ENCODE measurements around the gene PARP1. TPM values are rescaled to one million over a fixed set of nuclear protein-coding genes. Genes with fewer than 3 reads are reported as not detected.

The PARP1 gene
- total RNA-seq, 4 donors from 2014 or later, result 77.4 to 147 (median 95.6) TPM

DNA sequence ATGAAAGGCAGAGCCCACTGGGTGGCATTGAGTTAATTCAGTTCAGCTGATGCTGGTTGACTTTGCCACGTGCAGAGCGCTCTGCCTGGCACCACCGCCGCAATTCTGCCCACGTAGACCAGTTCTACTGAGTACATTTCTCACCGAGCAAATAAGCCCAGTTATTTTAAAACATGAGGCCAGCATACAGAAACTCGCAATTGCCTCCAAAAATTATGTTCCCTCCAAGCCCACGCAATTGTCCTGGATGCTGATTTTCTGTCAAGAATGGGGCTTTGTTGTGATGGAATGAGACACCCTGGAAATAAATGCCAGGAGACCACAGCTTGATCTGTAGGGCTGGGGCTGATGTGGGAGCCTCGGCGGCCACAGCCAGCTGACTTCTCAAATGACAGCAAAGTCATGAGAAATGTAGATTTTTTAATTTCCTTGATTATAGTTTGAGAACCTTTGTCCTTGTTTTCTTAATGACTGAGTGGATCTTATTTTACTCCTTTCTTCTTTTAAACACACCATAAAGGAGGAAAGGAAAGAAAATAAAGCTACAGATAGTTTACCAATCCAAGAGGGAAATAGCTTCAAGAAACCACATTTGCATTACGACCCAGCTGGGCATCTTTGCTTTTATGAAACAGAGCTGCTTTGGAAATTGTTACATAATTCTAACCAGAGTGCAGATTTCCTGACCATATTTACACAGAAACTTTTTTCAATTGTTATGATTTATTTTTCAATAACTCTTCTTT, 11.6 kb upstream of the PARP1 start:
- Histone ChIP-seq H3K27ac (no peak overlapping the region), H3K27me3 (no peaks in the 10 kb centered on the region), H3K36me3 (no peaks in the 10 kb centered on the region), H3K4me3 (no peak overlapping the region), H3K4me1 (peaks cover 0 to 3% (median 0%) of the 10 kb centered on the region in 3 donors), H3K9me3 (no peaks in the 10 kb centered on the region)
- no peak for TF ChIP-seq EP300 (IDR thresholded peaks at IDR 0.05)
- TF ChIP-seq POLR2AphosphoS5 (IDR thresholded peaks at IDR 0.05), result no peak
- TF ChIP-seq POLR2A (IDR thresholded peaks at IDR 0.05), result no peak
- TF ChIP-seq, protein P1, sequence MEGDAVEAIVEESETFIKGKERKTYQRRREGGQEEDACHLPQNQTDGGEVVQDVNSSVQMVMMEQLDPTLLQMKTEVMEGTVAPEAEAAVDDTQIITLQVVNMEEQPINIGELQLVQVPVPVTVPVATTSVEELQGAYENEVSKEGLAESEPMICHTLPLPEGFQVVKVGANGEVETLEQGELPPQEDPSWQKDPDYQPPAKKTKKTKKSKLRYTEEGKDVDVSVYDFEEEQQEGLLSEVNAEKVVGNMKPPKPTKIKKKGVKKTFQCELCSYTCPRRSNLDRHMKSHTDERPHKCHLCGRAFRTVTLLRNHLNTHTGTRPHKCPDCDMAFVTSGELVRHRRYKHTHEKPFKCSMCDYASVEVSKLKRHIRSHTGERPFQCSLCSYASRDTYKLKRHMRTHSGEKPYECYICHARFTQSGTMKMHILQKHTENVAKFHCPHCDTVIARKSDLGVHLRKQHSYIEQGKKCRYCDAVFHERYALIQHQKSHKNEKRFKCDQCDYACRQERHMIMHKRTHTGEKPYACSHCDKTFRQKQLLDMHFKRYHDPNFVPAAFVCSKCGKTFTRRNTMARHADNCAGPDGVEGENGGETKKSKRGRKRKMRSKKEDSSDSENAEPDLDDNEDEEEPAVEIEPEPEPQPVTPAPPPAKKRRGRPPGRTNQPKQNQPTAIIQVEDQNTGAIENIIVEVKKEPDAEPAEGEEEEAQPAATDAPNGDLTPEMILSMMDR (IDR thresholded peaks at IDR 0.05), result no peak
- WGBS, 2 donors (ENCODE audit: low coverage in 1 of 2), result 79% methylated on average over 6 to 10 of the region's 11 CpGs
- ATAC-seq, result no peak

DNA sequence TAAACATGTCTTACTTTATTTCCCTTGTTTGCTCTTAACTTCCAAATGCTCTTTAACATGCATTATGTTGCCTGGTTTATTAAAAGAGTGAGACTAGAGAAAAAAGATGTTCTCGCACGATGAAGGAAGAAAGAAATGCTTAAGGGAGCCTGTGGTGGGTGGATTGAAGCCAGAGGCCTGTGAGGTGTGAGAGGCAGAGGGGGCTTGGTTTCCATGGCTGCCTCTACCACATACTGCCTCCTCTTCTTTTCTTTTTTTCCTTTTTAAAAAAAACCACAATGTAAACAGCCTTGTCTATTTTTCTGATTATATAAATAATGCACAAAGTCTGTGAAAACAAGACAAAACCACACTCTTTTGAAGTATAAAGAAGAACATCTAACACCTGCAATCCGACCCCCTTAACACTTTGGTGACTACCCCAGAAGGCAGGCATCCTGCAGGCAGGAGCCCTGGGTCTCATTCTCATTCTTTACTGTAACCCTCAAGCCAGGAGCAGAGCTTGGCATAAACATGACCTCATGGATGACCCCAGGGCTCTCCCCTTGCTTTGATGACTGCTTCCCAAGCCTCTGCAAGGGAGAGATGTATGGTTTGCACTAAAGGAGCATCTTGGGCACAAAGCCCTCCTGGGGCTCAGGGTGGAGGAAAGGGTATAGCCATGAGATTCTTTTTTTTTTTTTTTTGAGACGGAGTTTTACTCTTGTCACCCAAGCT, 10.1 kb upstream of the PARP1 start:
- WGBS, 2 donors (ENCODE audit: low coverage in 1 of 2), result 71% methylated on average over 3 of the region's 4 CpGs; no CpG with 5 or more reads in 1 of the 2 donors
- Histone ChIP-seq H3K27me3 (no peaks in the 10 kb centered on the region), H3K4me3 (no peak overlapping the region), H3K36me3 (no peaks in the 10 kb centered on the region), H3K27ac (no peak overlapping the region), H3K9me3 (no peaks in the 10 kb centered on the region), H3K4me1 (no peaks in the 10 kb centered on the region)
- TF ChIP-seq, protein P1 (IDR thresholded peaks at IDR 0.05), result no peak
- no peak for TF ChIP-seq POLR2A (IDR thresholded peaks at IDR 0.05)
- TF ChIP-seq POLR2AphosphoS5 (IDR thresholded peaks at IDR 0.05), result no peak
- no peak for TF ChIP-seq EP300 (IDR thresholded peaks at IDR 0.05)
- no peak for ATAC-seq

DNA sequence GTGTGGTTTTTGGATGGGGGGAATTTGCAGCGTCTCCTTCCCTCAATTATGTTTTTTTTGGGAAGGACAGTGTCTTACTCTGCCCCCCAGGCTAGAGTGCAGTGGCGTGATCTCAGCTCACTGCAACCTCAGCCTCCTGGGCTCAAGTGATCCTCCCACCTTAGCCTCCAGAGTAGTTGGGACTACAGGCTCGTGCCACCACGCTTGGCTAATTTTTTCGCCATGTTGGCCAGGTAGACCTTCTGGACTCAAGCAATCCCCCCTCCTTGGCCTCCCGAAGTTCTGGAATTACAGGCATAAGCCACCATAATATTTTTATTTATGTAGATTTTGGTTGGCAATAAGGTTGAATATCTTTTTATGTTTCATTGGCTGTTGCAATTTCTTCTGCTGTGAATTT, 9.5 kb upstream of the PARP1 start:
- no peaks in the 10 kb centered on the region for H3K9me3 ChIP-seq
- WGBS, 2 donors (ENCODE audit: low coverage in 1 of 2), result 92 to 95% methylated on average over 5 to 6 of the region's 6 CpGs
- H3K27me3 ChIP-seq, result no peaks in the 10 kb centered on the region
- no peaks in the 10 kb centered on the region for H3K4me1 ChIP-seq
- no peak overlapping the region for H3K27ac ChIP-seq
- H3K36me3 ChIP-seq, result no peaks in the 10 kb centered on the region
- H3K4me3 ChIP-seq, result no peak overlapping the region
- no peak for ATAC-seq
- TF ChIP-seq, protein P1 (IDR thresholded peaks at IDR 0.05), result no peak
- no peak for TF ChIP-seq POLR2A (IDR thresholded peaks at IDR 0.05)
- no peak for TF ChIP-seq EP300 (IDR thresholded peaks at IDR 0.05)
- TF ChIP-seq POLR2AphosphoS5 (IDR thresholded peaks at IDR 0.05), result no peak

DNA sequence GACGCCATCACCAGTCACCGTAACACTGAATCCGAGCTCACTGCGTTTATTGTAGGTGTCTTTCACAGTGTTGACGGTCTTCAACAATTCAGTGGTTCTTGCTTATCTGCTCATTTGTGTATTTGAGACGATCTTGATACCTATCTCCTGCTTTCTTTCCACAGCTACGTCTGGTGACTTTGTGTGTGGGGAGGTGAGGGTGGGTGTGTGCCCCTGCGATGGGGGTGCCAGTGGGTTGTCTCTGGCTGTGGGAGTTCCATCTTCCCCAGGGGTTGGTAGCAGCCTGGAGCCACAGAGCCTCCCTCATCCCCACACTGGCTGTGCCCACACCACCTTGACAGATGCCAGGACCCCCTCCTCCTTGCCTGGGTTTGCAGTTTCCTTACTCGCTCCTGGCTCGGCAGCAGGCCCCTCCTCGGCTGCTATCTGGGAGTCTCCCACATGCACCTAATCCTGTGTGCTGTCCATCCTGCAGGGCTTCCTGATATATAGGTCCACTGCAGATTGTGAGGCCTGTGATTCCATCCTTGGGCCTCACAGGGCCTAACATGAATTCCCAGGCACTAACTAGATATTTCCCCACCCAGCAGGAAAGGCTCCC, 6.3 kb upstream of the PARP1 start:
- Histone ChIP-seq H3K27ac (no peak overlapping the region), H3K4me3 (no peak overlapping the region), H3K9me3 (no peaks in the 10 kb centered on the region), H3K27me3 (no peaks in the 10 kb centered on the region), H3K36me3 (no peaks in the 10 kb centered on the region), H3K4me1 (peaks cover 0 to 5% (median 0%) of the 10 kb centered on the region in 3 donors)
- 84 to 92% methylated on average over 6 to 9 of the region's 11 CpGs for WGBS, 2 donors (ENCODE audit: low coverage in 1 of 2)
- no peak for ATAC-seq
- TF ChIP-seq POLR2A (IDR thresholded peaks at IDR 0.05) (no peak), POLR2AphosphoS5 (IDR thresholded peaks at IDR 0.05) (no peak), EP300 (IDR thresholded peaks at IDR 0.05) (no peak)
- TF ChIP-seq, protein P1 (IDR thresholded peaks at IDR 0.05), result no peak
